Smooth muscle cell (in vitro differentiated cells): ENCODE results near the gene BST1. TPM values are rescaled to one million over a fixed set of nuclear protein-coding genes. Genes with fewer than 3 reads are reported as not detected.

Experiments used
- DNase-seq: peaks from one replicate; lab custom pipeline; 2025; ENCODE audit not compliant: unreplicated experiment; lab: John Stamatoyannopoulos, UW
- H2AFZ ChIP-seq: fragments of 200-600 bp; sonication (generic); 2 replicates; pipeline ENCODE4 v1.6.0; 2016; ENCODE audit warnings: antibody characterized with exemption, low read depth, mild to moderate bottlenecking
- H3F3A ChIP-seq: fragments of 200-600 bp; sonication (generic); 2 replicates; pipeline ENCODE4 v1.6.0; 2017; ENCODE audit warnings: antibody characterized with exemption, low read depth
- H3K27ac ChIP-seq: fragments of 200-600 bp; sonication (generic); 2 replicates; pipeline ENCODE4 v1.5.1; 2016; ENCODE audit warnings: low read depth, mild to moderate bottlenecking
- H3K27me3 ChIP-seq: fragments of 200-600 bp; sonication (generic); 2 replicates; pipeline ENCODE4 v1.6.1; 2016; ENCODE audit warnings: low read depth, mild to moderate bottlenecking
- H3K36me3 ChIP-seq: fragments of 200-600 bp; sonication (generic); 2 replicates; pipeline ENCODE4 v1.5.1; 2016; ENCODE audit warnings: low read depth
- H3K4me1 ChIP-seq: fragments of 200-600 bp; sonication (generic); 2 replicates; pipeline ENCODE4 v1.5.1; 2016; ENCODE audit warnings: low read depth
- H3K4me2 ChIP-seq: fragments of 200-600 bp; sonication (generic); 2 replicates; pipeline ENCODE4 v1.6.0; 2016; ENCODE audit warnings: mild to moderate bottlenecking
- H3K4me3 ChIP-seq: fragments of 200-600 bp; sonication (generic); 2 replicates; pipeline ENCODE4 v1.5.1; 2016; ENCODE audit warnings: mild to moderate bottlenecking
- H3K79me2 ChIP-seq: fragments of 200-600 bp; sonication (generic); 2 replicates; pipeline ENCODE4 v1.6.0; 2016; ENCODE audit warnings: low read depth, mild to moderate bottlenecking
- H3K9ac ChIP-seq: fragments of 200-600 bp; sonication (generic); 2 replicates; pipeline ENCODE4 v1.6.0; 2016; ENCODE audit warnings: low read depth
- H3K9me3 ChIP-seq: fragments of 200-600 bp; sonication (generic); replicated peaks from 2 replicates; pipeline ENCODE4 v1.5.1; 2016; ENCODE audit warnings: low read depth
- H4K20me1 ChIP-seq: fragments of 200-600 bp; sonication (generic); 2 replicates; pipeline ENCODE4 v1.6.0; 2016; ENCODE audit warnings: low read depth
- WGBS: methylation state at CpG from one replicate; pipeline ENCODE4 v1.1.7; 2016; ENCODE audit warnings: low lambda C conversion rate; 5-methylcytosine and 5-hydroxymethylcytosine counted together
- polyA plus RNA-seq: library from polyadenylated mRNA; unstranded; fragments of >200 nt; fragmentation: Nextera tagmentation; extraction: Ambion mirVana; gene quantifications from 2 replicates; pipeline ENCODE4 v1.2.1, GENCODE V29; 2016
- total RNA-seq: library from RNA; depleted of rRNA; stranded (reverse); fragments of >200 nt; gene quantifications from 2 replicates; pipeline ENCODE4 v1.2.3, GENCODE V29; 2014
- TF ChIP-seq, protein P1 (sequence below): fragments of 200-600 bp; sonication (generic); IDR thresholded peaks from 2 replicates; pipeline ENCODE4 v1.5.1; 2017; ENCODE audit warnings: borderline replicate concordance, mild to moderate bottlenecking, antibody characterized with exemption; ENCODE audit not compliant: insufficient read depth, poor library complexity, severe bottlenecking

Gene BST1
- total and polyA plus RNA-seq, 2 experiments from 2014 or later, result 5.2 TPM

DNA sequence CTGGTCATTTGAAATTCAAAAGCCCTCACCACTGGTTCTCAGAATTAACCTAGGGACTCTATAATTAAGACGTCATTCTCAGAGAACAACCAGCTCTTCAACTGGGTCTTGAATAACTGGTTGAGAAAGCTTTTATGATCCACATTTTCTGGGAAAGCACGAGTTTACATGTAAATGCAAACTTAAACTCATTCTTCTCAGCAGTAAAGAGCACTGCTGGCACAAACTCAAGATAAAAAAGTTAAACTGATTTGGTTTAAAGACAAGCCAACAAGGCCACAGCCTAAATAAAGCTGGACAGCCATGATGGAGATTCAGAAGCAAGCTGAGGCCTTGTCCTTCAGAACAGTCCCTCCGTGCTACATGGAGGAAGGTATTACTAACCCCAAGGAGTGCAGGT lies 13.2 kb downstream of the BST1 start:
- peak overlapping the region; percentile 7 for H3K27ac ChIP-seq
- H3K4me3 ChIP-seq, result no peak overlapping the region
- 59% methylated on average over 3 of the region's 3 CpGs for WGBS
- no peaks in the 10 kb centered on the region for H3K36me3 ChIP-seq
- H3K79me2 ChIP-seq, result no peaks in the 10 kb centered on the region
- no peak overlapping the region for H3K4me2 ChIP-seq
- TF ChIP-seq, protein P1, sequence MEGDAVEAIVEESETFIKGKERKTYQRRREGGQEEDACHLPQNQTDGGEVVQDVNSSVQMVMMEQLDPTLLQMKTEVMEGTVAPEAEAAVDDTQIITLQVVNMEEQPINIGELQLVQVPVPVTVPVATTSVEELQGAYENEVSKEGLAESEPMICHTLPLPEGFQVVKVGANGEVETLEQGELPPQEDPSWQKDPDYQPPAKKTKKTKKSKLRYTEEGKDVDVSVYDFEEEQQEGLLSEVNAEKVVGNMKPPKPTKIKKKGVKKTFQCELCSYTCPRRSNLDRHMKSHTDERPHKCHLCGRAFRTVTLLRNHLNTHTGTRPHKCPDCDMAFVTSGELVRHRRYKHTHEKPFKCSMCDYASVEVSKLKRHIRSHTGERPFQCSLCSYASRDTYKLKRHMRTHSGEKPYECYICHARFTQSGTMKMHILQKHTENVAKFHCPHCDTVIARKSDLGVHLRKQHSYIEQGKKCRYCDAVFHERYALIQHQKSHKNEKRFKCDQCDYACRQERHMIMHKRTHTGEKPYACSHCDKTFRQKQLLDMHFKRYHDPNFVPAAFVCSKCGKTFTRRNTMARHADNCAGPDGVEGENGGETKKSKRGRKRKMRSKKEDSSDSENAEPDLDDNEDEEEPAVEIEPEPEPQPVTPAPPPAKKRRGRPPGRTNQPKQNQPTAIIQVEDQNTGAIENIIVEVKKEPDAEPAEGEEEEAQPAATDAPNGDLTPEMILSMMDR, result no peak
- H3F3A ChIP-seq, result no peaks in the 10 kb centered on the region
- no peak overlapping the region for H2AFZ ChIP-seq
- no peaks in the 10 kb centered on the region for H3K4me1 ChIP-seq
- no peak overlapping the region for H3K9ac ChIP-seq
- no peaks in the 10 kb centered on the region for H3K27me3 ChIP-seq
- no peaks in the 10 kb centered on the region for H3K9me3 ChIP-seq
- DNase-seq, result no peak
- no peaks in the 10 kb centered on the region for H4K20me1 ChIP-seq

DNA sequence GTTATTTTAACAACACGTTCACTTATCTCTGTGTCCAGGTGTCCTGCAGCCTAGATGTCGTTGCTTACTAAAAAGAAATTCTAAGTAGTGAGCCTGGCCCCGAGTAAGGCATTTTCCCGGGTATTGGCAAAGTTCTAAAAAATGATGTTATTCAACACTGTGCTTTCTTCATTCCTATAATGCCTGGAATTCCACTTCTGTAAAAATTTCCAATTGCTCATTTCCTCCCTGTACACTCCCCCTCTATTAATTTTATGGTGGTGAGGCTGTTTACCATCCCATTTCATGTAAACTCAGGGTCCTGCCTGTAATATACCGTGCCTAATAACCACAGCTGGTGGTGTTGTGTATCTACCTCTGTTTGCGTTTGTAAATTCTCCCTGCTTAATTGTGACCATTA lies 14.2 kb downstream of the BST1 start:
- TF ChIP-seq, protein P1, result no peak
- Histone ChIP-seq H3F3A (no peaks in the 10 kb centered on the region), H3K79me2 (no peaks in the 10 kb centered on the region), H3K9me3 (no peaks in the 10 kb centered on the region), H3K27ac (peak overlapping the region; percentile 19), H3K4me1 (no peaks in the 10 kb centered on the region), H3K36me3 (no peaks in the 10 kb centered on the region), H3K4me3 (no peak overlapping the region), H4K20me1 (no peaks in the 10 kb centered on the region), H3K4me2 (peak overlapping the region; percentile 10), H2AFZ (no peak overlapping the region), H3K9ac (no peak overlapping the region), H3K27me3 (no peaks in the 10 kb centered on the region)
- WGBS, result 57% methylated on average over 6 of the region's 6 CpGs
- DNase-seq, result no peak

DNA sequence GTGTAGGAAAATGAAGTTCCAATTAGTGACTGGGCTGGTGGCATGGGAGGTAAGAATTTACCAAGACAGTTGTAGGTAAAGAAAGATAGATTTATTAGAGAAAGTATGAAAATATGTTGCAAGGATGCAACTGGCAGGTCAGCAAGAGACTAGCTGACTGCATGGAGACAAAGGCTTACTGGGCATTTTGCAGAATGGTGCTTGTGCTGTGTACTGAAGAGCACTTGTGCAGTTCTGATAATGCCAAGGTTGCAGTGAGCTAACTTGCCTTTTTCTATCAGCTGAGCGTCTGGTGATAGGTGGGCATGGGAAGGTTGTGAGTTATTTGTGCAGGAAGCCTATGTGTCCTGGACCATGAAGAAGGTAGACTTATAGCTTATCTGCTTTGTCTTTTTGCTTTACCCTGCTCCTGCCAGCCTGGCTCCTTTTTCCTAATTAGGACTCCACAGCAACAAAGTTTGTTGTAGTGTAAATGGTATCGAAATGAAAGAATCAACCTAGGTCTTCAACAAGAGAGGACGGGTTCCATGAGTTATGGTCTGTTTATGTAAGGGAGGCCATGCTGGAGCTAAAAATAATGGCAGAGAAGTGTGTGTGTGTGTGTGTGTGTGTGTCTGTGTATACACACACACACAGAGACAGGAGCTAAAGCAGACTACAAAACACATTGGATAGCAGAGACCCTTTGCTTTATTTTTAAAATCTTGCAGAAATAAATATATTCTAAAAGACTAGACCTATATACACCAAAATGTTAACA lies 15.0 kb downstream of the BST1 start:
- 66% methylated on average over 3 of the region's 3 CpGs for WGBS
- Histone ChIP-seq H3K36me3 (no peaks in the 10 kb centered on the region), H3K9me3 (no peaks in the 10 kb centered on the region), H3F3A (no peaks in the 10 kb centered on the region), H3K27me3 (no peaks in the 10 kb centered on the region), H3K9ac (no peak overlapping the region), H3K4me1 (no peaks in the 10 kb centered on the region), H3K27ac (peak overlapping the region; percentile 19), H3K4me2 (no peak overlapping the region), H3K4me3 (no peak overlapping the region), H4K20me1 (no peaks in the 10 kb centered on the region), H3K79me2 (no peaks in the 10 kb centered on the region), H2AFZ (no peak overlapping the region)
- TF ChIP-seq, protein P1, result no peak
- no peak for DNase-seq

DNA sequence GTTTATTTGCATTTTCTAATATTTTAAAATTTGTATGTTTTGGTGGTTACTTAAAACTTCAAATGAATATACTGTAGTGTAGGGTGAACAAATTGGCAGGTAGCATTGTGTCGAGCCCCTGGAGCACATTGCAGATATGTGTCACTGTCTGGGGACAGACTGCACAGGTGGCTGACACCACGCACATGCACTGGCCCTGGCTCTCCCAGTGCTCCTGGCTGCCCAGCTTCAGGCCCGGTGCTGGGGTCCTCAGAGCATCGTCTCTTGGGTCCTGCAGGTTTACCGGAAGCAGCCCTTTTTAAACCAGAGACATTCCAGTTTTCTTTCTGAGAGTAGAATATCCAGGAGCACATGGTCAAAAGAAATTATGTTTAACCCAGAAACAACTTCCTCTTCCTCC lies 15.6 kb downstream of the BST1 start:
- TF ChIP-seq, protein P1, result no peak
- no peaks in the 10 kb centered on the region for H4K20me1 ChIP-seq
- H3K9me3 ChIP-seq, result no peaks in the 10 kb centered on the region
- H3F3A ChIP-seq, result no peaks in the 10 kb centered on the region
- no peak overlapping the region for H3K4me2 ChIP-seq
- no peak for DNase-seq
- no peaks in the 10 kb centered on the region for H3K27me3 ChIP-seq
- no peak overlapping the region for H3K4me3 ChIP-seq
- 96% methylated on average over 5 of the region's 5 CpGs for WGBS
- no peaks in the 10 kb centered on the region for H3K79me2 ChIP-seq
- no peaks in the 10 kb centered on the region for H3K36me3 ChIP-seq
- H3K4me1 ChIP-seq, result no peaks in the 10 kb centered on the region
- no peak overlapping the region for H3K9ac ChIP-seq
- no peak overlapping the region for H3K27ac ChIP-seq
- H2AFZ ChIP-seq, result no peak overlapping the region
